ENCODE measurements around the gene FOXK1. TPM values are rescaled to one million over a fixed set of nuclear protein-coding genes. Genes with fewer than 3 reads are reported as not detected.
A peak's percentile ranks its signal among the peaks of the same experiment; 100 is the strongest.

The FOXK1 gene
- total RNA-seq, 1 experiment from 2014 or later: 17.4 TPM

- Histone ChIP-seq H3K27ac (no peak overlapping the region), H3K4me3 (no peak overlapping the region), H3K27me3 (replicated peaks) (no peaks in the 10 kb centered on the region), H3K9me3 (replicated peaks) (no peaks in the 10 kb centered on the region), H3K4me1 (replicated peaks) (peaks cover 49% of the 10 kb centered on the region), H3K36me3 (peaks cover 34% of the 10 kb centered on the region)
- DNase-seq (ENCODE audit: low read depth in 1 of 2, low spot score in 2 of 2): no peak
These were observed 60.8 kb downstream of the FOXK1 start for GRCh38 chr7:4742852-4743251.

DNA sequence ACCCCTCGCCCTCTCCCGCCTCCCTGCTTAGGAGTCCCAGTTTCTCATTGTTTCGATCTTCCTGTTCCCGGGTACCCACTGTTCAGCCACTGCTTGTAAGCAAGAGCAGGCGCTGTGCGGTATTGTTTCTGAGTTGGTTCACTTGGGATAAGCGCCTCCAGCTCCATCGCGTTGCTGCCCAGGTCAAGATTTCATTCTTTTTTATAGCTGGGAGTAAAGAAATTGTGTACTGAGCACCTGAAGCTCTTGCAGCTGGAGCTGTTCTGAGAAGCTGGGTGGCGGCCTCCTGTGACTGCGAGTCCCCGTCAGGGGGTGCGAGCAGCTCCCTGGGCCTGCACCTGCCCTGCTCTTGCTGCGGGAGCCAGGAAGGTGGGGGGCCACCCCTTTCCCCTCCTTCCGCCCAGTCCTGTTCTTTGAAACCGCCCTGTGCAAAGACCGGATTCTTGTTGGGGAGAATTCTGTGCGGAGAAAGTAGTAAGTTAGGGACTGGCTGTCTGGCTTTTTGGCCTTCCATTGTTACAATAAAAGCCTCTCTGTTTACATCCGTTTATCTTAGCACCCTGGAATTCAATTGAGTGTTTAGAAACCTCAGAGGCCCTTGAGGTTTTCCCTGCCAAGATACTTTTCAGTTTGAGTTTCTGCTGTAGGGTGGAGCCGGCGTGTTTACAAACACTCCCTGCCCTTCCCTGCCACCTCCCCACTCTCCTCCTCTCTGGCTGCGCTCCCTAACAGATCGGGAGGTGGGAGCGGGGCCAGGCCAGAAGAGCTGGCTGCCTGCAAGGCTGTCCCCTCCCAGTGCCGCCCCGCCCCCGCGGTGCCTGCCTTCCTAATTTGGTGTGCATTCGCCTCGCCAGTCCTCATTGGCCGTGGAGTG is 62.5 kb downstream of the FOXK1 start:
- no peaks in the 10 kb centered on the region for H3K9me3 ChIP-seq (replicated peaks)
- peaks cover 33% of the 10 kb centered on the region for H3K36me3 ChIP-seq
- H3K27ac ChIP-seq: peak overlapping the region; percentile 94
- H3K27me3 ChIP-seq (replicated peaks): no peaks in the 10 kb centered on the region
- DNase-seq (ENCODE audit: low read depth in 1 of 2, low spot score in 2 of 2): peak; percentile 100
- H3K4me1 ChIP-seq (replicated peaks): peaks cover 31% of the 10 kb centered on the region
- H3K4me3 ChIP-seq: peak overlapping the region; percentile 7; the same call in 1 of the 2 replicates

GRCh38 chr7:4745265-4745919 is 63.3 kb downstream of the FOXK1 start:
- peaks cover 27% of the 10 kb centered on the region for H3K4me1 ChIP-seq (replicated peaks)
- no peaks in the 10 kb centered on the region for H3K27me3 ChIP-seq (replicated peaks)
- H3K9me3 ChIP-seq (replicated peaks): no peaks in the 10 kb centered on the region
- DNase-seq (ENCODE audit: low read depth in 1 of 2, low spot score in 2 of 2): no peak
- peak overlapping the region; percentile 31 for H3K4me3 ChIP-seq
- peaks cover 30% of the 10 kb centered on the region for H3K36me3 ChIP-seq
- H3K27ac ChIP-seq: peak overlapping the region; percentile 90

DNA sequence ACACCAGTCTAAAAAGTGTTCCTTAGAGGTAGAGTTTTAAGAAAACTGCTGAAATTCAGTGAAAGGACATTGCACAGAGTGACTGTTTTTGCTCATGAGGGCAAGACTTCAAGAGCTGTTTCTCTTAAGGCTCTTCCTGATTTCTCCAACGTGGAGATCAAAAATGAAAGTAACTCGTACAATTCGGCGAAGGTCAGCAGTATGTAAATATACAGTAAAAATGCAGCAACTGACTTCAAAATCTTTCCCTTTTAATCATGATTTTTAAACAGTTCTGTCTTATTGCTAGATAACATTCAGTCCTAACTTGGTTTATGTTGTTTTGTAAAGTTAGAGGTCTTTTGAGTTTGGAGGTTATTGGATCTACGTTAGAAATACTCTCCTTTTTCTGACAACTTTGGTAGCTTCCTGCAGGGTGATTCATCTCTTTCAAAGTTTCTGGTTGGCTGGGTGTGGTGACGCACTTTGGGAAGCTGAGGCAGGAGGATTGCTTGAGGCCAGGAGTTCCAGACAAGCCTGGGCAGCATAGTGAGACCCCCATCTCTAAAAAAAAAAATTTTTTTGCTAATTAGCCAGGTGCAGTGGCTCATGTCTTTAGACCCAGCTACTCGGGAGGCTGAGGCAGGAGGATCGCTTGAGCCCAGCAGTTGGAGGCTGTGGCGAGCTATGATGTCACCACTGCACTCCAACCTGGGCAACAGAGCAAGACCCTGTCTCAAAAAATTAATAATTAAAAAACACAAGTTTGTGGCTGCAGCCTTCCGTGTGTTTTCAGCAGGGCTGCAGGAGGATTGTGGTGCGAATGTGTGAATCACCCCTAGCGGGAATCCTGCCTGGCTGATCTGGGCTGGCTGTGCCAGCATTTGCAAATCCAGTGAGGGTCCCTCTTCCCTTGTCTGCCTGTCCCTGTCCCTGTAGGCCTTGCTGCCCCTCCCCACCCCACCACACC is 64.2 kb downstream of the FOXK1 start:
- H3K27me3 ChIP-seq (replicated peaks): no peaks in the 10 kb centered on the region
- peak overlapping the region; percentile 90 for H3K27ac ChIP-seq
- H3K4me3 ChIP-seq: peak overlapping the region; percentile 31
- peak in 1 of 2 experiments; percentile 92 for DNase-seq (ENCODE audit: low read depth in 1 of 2, low spot score in 2 of 2)
- H3K4me1 ChIP-seq (replicated peaks): peaks cover 27% of the 10 kb centered on the region
- H3K36me3 ChIP-seq: peaks cover 30% of the 10 kb centered on the region
- H3K9me3 ChIP-seq (replicated peaks): no peaks in the 10 kb centered on the region

GRCh38 chr7:4747013-4747412 is 64.9 kb downstream of the FOXK1 start:
- peak overlapping the region; percentile 90; the same call in 1 of the 2 replicates for H3K27ac ChIP-seq

DNA sequence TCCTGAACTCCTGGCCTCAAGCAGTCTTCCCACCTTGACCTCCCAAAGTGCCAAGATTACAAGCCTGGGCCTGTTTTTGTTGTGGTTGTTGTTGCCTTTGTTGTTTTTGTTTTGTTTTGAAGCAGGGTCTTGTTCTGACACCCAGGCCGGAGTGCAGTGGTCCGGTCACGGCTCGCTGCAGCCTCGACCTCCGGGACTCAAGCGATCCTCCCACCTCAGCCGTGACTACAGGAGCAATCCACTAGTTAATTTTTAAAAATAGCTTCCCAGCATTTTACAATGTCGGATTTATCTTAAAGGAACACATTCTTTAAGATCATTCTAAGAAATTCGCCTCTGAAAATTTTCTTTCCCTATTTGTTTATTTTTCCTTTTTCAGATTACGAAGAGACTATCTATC is 65.7 kb downstream of the FOXK1 start:
- DNase-seq (ENCODE audit: low read depth in 1 of 2, low spot score in 2 of 2): no peak
- no peak overlapping the region for H3K27ac ChIP-seq
- H3K4me1 ChIP-seq (replicated peaks): peaks cover 27% of the 10 kb centered on the region
- peaks cover 28% of the 10 kb centered on the region for H3K36me3 ChIP-seq
- H3K9me3 ChIP-seq (replicated peaks): no peaks in the 10 kb centered on the region
- H3K4me3 ChIP-seq: no peak overlapping the region
- H3K27me3 ChIP-seq (replicated peaks): no peaks in the 10 kb centered on the region

More at GRCh38 chr7:4747013-4747412, 64.9 kb downstream of the FOXK1 start:
- DNase-seq (ENCODE audit: low read depth in 1 of 2, low spot score in 2 of 2): no peak
- H3K4me3 ChIP-seq: no peak overlapping the region
- H3K9me3 ChIP-seq (replicated peaks): no peaks in the 10 kb centered on the region
- H3K27me3 ChIP-seq (replicated peaks): no peaks in the 10 kb centered on the region
- peaks cover 27% of the 10 kb centered on the region for H3K4me1 ChIP-seq (replicated peaks)
- H3K36me3 ChIP-seq: peaks cover 30% of the 10 kb centered on the region

- no peaks in the 10 kb centered on the region for H3K9me3 ChIP-seq (replicated peaks)
- H3K36me3 ChIP-seq: peaks cover 24% of the 10 kb centered on the region
- DNase-seq (ENCODE audit: low read depth in 1 of 2, low spot score in 2 of 2): no peak
- H3K4me1 ChIP-seq (replicated peaks): peaks cover 27% of the 10 kb centered on the region
- H3K4me3 ChIP-seq: no peak overlapping the region
- H3K27ac ChIP-seq: no peak overlapping the region
- H3K27me3 ChIP-seq (replicated peaks): no peaks in the 10 kb centered on the region
These were observed 66.2 kb downstream of the FOXK1 start for GRCh38 chr7:4748231-4748681.

DNA sequence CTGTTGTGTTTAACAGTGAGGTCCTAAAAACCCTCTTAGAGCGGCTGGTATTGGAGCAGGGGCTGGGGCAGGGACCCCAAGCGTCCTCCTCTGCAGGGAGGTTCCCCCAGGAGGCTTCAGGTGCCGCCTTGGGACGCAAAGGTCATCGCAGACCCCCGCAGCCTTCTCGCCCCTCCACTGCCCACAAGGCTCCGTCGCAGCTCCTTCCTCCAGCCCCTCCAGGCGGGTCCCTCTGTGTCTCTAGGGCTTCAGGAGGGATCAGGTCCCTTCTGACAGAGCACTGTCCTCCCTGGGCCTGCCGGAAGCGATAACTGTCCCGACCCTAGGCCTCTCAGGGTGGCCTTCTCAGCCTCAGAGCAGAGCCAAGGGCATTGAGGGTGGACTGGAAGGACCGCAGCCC is 67.3 kb downstream of the FOXK1 start:
- H3K27ac ChIP-seq: no peak overlapping the region
- peaks cover 32% of the 10 kb centered on the region for H3K36me3 ChIP-seq
- H3K9me3 ChIP-seq (replicated peaks): no peaks in the 10 kb centered on the region

GRCh38 chr7:4749798-4750197 is 67.7 kb downstream of the FOXK1 start:
- no peaks in the 10 kb centered on the region for H3K27me3 ChIP-seq (replicated peaks)
- peaks cover 13% of the 10 kb centered on the region for H3K4me1 ChIP-seq (replicated peaks)
- H3K36me3 ChIP-seq: peaks cover 37% of the 10 kb centered on the region
- H3K4me3 ChIP-seq: no peak overlapping the region
- DNase-seq (ENCODE audit: low read depth in 1 of 2, low spot score in 2 of 2): no peak
- H3K27ac ChIP-seq: no peak overlapping the region
- no peaks in the 10 kb centered on the region for H3K9me3 ChIP-seq (replicated peaks)

More for the DNA sequence above, 67.3 kb downstream of the FOXK1 start:
- H3K4me1 ChIP-seq (replicated peaks): peaks cover 17% of the 10 kb centered on the region
- no peak for DNase-seq (ENCODE audit: low read depth in 1 of 2, low spot score in 2 of 2)
- H3K4me3 ChIP-seq: no peak overlapping the region
- H3K27me3 ChIP-seq (replicated peaks): no peaks in the 10 kb centered on the region

- Histone ChIP-seq H3K27me3 (replicated peaks) (no peaks in the 10 kb centered on the region), H3K27ac (no peak overlapping the region), H3K9me3 (replicated peaks) (no peaks in the 10 kb centered on the region), H3K36me3 (peaks cover 53% of the 10 kb centered on the region), H3K4me1 (replicated peaks) (peaks cover 5% of the 10 kb centered on the region), H3K4me3 (no peak overlapping the region)
- no peak for DNase-seq (ENCODE audit: low read depth in 1 of 2, low spot score in 2 of 2)
These were observed 69.4 kb downstream of the FOXK1 start for GRCh38 chr7:4751398-4751947.

GRCh38 chr7:4753598-4754432 is 71.7 kb downstream of the FOXK1 start:
- no peak overlapping the region for H3K4me3 ChIP-seq
- H3K27me3 ChIP-seq (replicated peaks): no peaks in the 10 kb centered on the region
- peaks cover 62% of the 10 kb centered on the region for H3K36me3 ChIP-seq
- no peaks in the 10 kb centered on the region for H3K9me3 ChIP-seq (replicated peaks)
- DNase-seq (ENCODE audit: low read depth in 1 of 2, low spot score in 2 of 2): peak; percentile 53 to 83
- no peaks in the 10 kb centered on the region for H3K4me1 ChIP-seq (replicated peaks)
- no peak overlapping the region for H3K27ac ChIP-seq

- no peaks in the 10 kb centered on the region for H3K9me3 ChIP-seq (replicated peaks)
- no peaks in the 10 kb centered on the region for H3K4me1 ChIP-seq (replicated peaks)
- no peak overlapping the region for H3K27ac ChIP-seq
- H3K4me3 ChIP-seq: no peak overlapping the region
- peaks cover 67% of the 10 kb centered on the region for H3K36me3 ChIP-seq
- no peaks in the 10 kb centered on the region for H3K27me3 ChIP-seq (replicated peaks)
- no peak for DNase-seq (ENCODE audit: low read depth in 1 of 2, low spot score in 2 of 2)
These were observed 72.4 kb downstream of the FOXK1 start for GRCh38 chr7:4754433-4755010.

Data from SJSA1 (cell line).